ENCODE data around the gene SVEP1.
"Not testable (repeated sequence)": the region's sequence is repeated elsewhere in the genome, so short reads cannot be mapped to it uniquely, and the experiment has no call there.

SVEP1 gene

DNA sequence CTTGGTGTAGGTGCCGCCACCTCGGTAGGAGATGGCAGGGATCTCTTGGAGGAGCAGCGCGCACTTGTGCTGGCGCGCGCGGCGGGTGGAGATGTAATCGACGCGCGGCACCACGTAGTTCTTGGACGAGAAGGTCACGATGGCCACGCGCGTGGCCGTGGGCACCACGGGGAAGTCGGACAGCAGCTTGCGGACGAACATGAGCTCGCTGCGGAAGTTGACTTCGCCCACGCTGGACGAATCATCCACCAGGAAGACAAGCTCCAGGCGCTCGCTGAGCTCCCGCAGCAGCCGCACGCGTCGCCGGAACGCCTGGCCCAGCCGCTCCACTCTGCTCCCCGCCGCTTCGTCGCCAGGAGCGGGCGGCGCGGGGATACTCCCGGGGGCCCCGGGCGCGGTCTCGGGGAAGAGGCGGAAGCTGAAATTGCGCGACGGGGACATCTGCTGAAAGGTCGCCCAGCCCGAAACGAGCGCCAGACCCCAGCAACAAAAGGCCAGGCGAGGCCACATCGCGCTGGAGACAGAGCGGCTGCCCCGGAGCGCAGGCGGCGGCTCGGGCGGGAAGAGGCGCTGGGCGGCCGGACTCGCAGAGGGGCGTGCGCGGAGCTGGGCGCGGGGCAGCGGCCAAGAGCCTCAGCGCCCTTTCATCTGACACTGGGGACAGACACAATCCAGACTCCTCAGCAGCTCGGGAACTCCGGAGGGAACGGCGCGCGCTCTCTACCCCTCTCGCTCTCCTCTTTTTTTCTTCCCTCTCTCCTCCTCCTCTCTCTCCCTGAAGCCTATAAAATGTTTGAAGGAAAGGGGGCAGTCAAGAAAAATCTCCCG, at the start of gene SVEP1:
SVEP1 (minus strand) TSS at position 708 of the 828 bp plus-strand sequence; CDS start at position 510, 198 bp downstream.
- no peak for DNase-seq

GRCh38 chr9:110626101-110626829, 46.7 kb upstream of the SVEP1 start:
- no peak for DNase-seq

DNA sequence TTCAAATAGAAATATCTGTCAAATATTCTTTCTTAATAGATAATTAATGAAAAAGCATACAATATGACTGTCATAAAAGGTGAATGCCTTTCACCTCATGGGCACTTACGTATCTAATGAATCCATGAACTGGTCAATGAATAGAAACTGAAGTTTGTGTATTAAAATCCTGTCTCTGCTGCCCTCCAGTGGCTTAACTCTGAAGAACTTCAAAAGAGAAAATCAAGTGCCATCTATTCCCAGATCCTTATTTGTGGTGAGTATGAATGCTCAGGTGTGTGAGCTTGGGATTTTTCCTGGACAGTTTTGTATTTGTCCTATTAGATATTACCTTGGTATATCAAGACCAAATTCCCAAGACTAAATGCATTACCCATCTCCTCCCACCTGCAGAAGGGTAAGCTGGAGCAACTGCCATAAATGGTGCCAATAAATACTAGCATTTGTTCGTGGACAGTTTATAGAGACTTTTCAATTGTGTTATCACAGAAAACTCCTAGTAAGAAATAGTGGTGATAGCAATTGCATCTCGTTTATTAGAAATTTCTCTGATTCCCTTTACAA, 44.0 kb upstream of the SVEP1 start:
- no peak for DNase-seq

DNA sequence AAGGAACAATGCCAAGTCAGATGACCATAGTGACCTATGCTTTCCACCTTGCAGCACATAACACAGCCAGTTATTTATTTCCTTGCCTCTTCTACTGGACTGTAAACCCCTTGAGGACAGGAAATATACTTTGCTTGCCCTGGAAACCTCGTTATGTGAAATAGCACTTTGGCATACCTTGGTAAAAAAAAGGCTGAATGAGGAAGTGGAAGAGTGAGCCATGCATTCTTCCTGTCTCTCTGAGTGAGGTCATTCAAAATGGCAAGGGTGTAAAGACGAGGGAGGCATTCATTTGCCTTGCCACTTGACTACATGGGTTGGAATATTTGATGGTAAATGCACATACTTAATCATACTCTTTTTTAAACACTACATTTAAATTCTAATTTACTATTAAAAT, 42.8 kb upstream of the SVEP1 start:
- DNase-seq, result no peak

DNA sequence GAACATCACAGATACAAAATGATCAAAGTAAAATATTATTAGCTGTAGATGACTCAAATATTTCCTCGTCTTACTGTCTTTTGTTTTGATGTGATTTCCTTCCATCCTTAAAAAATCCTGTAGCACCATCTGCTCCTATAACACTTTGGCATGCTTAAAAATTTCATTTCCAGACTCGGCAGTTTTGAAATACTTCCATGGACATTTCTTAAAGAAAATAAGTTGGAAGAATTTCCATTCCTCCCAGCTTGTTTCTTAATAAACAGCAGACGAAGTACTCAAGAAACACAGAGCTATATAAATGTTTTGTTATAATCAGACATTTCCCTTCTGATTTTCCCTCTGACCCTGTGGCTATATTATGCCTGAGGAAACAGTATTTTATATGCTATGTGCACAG, 41.2 kb upstream of the SVEP1 start:
- no peak for DNase-seq

DNA sequence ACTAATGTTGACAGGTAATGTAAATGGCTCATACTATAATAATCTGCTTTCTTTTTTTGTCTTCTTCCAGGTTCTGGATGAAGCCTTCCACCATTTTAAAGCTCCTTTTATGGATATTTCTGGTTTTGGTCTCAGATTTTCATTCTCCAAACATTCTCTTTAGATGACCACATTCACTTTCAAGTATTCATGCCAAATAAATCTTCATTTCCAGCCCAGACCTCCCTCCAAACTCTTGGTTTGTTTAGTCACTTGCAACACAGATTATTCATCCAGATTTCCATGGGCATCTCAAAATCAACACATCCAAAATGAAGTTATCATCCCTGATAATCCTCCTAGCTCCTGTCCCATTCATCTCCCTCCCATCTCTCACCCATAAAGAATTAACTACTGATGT, 40.3 kb upstream of the SVEP1 start:
- DNase-seq, result no peak

DNA sequence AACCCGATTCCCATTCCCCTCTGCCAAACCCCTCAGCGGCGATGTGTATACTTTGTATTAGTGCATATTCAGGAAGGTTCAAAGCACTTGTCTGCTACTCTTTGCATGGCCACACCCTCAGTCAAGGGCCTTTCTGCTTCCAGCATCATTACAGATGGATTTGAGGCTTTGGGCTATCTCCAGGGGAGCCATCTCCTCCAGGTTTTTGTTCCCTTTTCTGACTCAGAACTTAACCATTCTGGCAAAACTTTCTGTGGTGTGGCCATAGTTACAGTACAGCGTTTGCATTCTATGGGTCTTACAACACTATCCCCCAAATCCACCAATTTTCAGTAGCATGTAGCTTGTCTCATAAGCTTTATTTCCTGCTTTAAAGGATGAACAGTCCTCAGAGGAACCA, 36.0 kb upstream of the SVEP1 start:
- no peak for DNase-seq

- not testable (repeated sequence) for DNase-seq
These were observed 35.0 kb upstream of the SVEP1 start for GRCh38 chr9:110614576-110614975.

GRCh38 chr9:110606179-110606790, 26.7 kb upstream of the SVEP1 start:
- no peak for DNase-seq

- no peak for DNase-seq
These were observed 26.0 kb upstream of the SVEP1 start for GRCh38 chr9:110605565-110605964.

DNA sequence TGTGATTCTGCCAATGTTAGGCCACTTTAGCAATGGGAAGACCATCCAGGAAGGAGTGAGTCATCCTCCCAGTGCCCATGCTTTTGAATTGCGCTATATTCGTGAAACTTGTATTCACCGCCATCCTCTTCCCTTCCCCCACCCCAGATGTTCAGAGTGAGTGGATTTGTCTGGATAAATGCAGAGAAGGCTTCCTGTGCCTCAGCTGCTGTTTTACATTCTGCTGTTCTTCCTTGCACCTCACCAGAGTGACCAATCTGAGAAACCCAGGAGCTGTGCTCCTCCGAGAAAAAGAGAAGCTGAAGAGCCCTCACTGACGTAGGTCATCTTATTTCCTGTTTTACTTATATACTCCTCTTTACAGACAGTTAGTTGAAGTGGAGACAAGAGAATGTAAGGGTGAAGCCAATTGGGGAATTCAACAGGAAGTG, 24.6 kb upstream of the SVEP1 start:
- DNase-seq, result peak; percentile 26

DNA sequence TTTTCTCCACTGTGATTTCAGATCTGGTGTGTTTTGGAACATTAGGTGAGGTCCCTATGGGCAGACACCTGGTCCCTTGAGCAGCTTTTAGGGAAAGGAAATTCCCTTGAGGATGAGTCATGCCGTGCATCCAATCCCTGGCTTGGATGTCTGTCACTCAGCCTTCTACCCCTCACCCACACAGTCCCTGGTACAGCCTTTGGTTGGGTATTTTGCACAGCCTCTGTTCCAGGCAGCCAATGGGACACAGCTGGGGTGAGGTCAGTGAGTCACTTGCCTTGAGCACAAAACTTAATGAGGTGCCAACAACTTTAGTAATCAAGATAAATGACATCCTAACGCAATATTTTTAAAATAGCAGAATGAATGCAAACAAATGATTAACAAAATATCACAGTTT, 22.7 kb upstream of the SVEP1 start:
- no peak for DNase-seq

DNA sequence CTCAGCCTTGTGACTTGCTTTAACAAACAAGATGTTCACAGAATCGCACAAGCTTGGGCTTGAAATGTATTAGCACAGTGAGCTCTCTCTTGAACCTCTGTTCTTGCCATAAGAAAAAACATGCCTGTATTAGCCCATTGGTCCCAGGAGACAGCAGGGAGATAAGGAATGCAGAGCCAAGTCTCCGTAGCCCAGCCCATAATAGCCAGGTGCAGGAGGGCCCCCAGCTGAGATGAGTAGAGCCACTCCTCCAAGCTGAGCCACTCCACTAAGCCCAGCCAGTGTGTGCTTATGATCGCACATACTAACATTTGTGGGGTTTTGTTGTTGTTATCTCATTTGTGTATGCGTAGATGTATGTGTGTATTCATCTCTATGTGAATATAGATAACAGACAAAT, 21.6 kb upstream of the SVEP1 start:
- DNase-seq, result no peak

GRCh38 chr9:110599468-110599867, 19.9 kb upstream of the SVEP1 start:
- DNase-seq, result no peak

- DNase-seq, result no peak
These were observed 12.7 kb upstream of the SVEP1 start for GRCh38 chr9:110592044-110592830.

DNA sequence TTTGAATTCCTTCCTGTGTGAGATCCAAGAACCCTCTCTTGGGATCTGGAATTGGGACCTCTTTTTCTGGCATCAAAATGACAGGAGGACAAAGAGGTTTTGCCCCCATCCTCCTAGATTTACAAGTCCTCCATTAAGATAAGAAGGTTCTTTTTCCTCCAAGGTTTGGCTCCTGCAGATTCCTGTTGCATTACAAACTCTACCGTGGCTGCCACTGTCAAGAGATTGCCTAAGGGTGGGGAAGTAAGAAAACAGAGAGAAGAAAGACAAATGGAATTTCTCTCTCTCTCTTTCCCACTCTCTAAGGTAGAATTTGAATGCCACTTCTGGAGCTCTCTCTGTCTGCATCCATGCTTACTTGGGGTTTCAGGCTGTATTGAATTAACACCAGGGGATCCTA, 12.0 kb upstream of the SVEP1 start:
- DNase-seq, result no peak

DNA sequence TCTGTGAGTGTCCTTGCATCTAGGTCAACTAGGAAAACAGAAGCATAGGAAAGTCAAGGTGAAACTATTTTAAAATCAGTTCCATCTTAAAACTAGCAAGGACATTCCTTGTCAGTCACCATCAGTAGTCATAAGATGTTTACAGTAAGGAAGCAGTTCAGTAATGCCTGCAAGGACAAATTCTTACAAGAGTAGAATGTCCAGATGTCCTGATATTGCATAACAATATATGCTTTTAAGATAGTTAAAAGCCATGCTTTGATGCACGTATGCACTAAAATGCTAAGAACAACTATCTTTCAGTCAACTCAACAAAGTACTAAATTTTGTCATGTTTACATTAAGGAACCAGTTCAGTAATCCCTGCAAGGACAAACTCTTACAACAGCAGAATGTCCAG, 11.3 kb upstream of the SVEP1 start:
- DNase-seq, result no peak

GRCh38 chr9:110588296-110588695, 8.8 kb upstream of the SVEP1 start:
- no peak for DNase-seq

DNA sequence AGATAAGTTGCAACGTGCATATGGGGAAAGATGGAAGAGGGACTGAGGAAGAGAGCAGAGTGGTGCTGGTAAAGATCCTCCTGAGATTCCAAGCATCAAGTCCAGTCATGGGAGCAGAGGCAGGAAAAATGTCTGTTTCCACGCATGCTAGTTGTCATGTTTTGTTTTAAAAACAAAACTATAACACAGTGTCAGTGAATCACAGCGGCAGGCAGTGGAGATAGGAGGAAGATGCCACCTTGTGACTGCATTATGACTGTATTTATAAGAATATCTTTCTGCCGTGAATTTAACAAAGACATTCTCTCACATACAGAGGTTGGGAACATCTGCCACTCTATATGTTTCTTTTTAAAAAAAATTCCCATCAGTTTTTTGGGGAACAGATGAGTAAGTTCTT, 3.7 kb upstream of the SVEP1 start:
- DNase-seq, result no peak

DNA sequence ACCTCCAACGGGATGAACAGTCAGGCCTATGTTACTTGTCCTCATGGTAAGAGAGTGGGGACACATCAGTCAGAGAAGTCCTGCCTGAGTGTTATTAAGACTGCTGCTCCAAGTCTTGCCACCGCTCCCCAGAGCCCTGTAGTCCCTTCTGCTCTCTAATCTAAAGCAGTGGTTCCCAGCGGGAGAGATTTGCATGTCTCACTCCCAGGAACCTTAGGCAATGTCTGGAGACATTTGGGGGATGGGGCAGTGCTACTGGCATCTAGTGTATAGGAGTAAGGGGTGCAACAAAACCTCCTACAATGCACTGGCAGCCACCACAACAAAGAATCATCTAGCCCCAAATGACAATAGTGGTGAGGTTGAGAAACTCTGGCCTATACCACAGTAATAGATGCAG, 2.6 kb upstream of the SVEP1 start:
- no peak for DNase-seq

DNA sequence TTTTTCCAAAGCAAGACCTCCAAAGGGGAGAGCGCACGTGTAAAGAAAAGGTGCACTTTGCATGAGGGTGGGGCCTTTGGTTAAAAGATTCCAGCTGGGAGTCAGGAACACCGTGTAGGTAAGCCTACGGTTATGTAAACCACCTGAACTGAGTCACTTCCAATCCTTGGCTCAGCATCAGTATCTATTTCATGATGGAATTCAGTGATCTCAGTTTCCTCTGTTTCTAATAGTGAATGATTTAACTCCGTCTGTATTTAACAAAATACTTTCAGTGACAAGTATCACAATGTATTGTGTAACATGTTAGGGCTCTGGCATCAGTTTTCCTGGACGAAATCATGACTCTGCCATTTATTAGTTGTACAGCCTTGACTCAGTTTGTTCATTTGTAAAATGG, 1.3 kb upstream of the SVEP1 start:
- no peak for DNase-seq

DNA sequence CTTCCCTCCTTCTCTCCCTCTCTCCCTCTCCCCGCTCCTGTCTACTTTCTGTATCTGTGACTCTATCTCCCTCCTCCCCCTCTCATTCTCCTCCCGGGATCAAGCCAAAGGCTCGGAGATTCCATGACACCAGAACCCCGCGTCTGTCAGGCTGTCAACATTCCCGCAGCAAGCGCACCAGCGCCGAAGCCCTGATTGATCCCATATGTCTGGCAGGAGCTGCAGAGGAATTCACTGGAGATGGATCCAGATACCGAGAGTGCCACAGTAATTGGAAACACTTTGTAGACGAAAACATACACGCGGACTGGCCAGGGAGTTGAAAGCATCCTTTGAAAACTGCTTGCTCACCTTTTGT, 300 bp upstream of the SVEP1 start:
- DNase-seq, result no peak

GRCh38 chr9:110578575-110579033, 937 bp downstream of the SVEP1 start:
- no peak for DNase-seq

Data from CD4-positive, alpha-beta T cell treated with Interleukin-15 for 1 hour (primary cell).